Measurements from ENCODE around the gene KRTAP19-6.
"Not testable (repeated sequence)": the region's sequence is repeated elsewhere in the genome, so short reads cannot be mapped to it uniquely, and the experiment has no call there.

Gene KRTAP19-6

DNA sequence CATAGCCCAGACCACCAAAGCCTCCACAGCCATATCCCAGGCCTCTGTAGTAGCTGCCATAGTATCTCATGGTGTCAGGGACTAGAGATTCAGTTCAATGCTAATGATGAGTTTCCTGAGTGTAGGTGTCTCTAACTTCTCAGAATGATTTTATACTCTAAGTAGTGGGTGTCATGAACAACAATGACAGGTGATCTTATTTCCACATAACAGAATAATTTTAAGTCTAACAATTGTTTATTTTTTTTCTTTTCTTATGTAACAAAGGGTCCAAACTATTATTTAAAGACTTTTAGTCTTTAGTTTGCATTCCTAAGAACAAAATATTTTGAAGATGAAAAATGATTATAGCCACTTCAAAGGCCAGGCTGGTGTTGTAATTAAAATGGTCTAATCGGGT, at the start of gene KRTAP19-6:
KRTAP19-6 (minus strand) TSS at position 101 of the 400 bp plus-strand sequence; CDS start at position 70, 31 bp downstream.
- no peak for DNase-seq

DNA sequence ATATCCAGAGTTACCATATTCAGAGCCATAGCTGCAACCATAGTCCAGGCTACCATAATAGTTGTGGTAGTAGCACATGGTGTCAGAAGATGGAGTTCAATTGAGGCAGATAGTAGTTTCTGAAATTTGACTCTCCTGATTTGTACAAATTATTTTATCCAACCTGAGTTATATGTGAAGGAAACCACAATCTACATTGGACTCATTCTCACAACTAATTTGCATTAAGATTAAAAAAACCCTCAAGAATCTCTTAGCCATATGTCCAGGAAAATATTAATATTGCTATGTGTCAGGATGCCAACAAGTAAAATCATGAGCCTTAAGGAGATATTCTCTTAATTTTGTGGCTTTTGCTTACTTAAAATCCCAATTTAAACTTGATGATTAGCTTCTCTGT, 48.6 kb upstream of the KRTAP19-6 start, which contains the start of gene KRTAP22-2:
KRTAP22-2 (minus strand) TSS at position 101 of the 400 bp plus-strand sequence.
- DNase-seq = no peak

- DNase-seq = no peak
Measured at GRCh38 chr21:30582870-30583269, 41.2 kb upstream of the KRTAP19-6 start.

DNA sequence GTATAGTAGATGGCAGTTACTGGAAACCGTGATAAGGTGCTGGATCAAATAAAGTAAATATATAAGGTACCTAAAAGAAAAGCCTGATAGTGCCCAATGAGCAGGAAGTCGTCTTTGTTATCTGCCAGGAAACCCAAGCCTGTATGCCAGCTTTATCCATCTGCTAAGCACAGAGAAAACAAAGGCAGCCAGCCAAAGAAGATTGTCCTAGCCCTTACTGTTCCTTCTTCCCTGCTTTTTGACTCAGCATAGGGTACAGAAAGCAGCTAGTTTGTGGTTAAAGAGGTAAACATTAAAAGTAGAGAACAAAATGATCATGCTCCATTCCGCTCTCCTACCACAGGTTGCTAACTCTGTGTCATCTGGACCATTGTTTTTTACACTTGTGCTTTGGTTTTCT, 38.5 kb upstream of the KRTAP19-6 start:
- DNase-seq = no peak

DNA sequence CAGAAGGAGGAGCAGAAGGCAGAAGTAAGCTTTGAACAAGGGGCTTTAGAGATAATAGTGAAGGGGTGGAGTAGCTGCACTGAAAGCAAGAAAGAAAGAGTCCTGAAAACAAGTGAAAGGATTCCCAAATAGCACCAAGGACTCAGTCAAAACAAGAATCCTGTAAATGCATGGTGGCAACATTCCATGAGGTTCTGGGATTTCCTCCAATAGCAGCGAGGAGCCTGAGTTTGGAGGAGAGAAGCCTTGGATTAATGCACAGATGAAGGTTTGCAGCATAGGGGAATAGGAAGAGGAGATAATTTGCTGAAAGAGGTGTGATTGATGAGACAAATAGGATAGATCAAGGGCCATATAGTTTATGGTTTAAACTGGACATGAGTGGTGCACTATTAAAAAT, 37.7 kb upstream of the KRTAP19-6 start:
- DNase-seq = no peak

- DNase-seq = no peak
Measured at GRCh38 chr21:30577766-30578165, 36.1 kb upstream of the KRTAP19-6 start.

- DNase-seq = no peak
Measured at GRCh38 chr21:30567617-30568016, 26.0 kb upstream of the KRTAP19-6 start.

DNA sequence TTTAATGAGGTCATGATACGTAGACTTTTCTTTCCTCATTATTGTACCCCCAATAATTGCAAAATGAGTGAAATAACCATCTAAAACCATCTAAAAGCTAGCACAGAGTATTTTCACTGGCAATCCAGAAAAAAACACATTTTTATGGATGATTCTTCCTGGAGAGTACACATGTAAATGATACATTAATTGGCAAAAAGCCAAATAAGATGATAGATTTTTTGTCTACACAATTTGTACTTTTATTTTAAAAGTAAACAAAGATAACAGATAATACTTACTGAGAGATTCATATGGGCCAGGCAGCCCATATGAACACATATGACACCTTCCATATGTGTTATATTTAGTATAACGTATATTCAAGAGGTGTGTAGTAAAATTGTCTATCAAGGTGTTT, 22.0 kb upstream of the KRTAP19-6 start:
- no peak for DNase-seq

DNA sequence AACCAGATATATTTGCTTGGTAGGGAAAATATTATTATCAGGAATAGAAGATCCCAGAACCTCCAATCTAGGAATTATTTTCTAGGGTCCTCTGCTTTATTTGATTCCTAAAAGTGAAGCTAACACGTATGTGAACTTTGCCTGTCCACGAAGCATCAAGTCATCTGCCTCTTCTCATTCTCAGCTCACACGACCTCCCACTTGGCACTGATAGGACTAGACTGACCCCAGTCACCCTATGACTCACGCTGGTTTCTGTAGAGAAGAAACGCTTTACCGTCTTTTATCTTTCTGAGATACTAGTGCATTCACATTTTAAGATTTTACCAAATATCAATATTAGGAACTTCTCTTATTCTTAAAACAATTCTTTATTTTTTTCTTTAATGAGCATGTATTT, 21.4 kb upstream of the KRTAP19-6 start:
- no peak for DNase-seq

- DNase-seq = no peak
Measured at GRCh38 chr21:30561957-30562356, 20.3 kb upstream of the KRTAP19-6 start.

DNA sequence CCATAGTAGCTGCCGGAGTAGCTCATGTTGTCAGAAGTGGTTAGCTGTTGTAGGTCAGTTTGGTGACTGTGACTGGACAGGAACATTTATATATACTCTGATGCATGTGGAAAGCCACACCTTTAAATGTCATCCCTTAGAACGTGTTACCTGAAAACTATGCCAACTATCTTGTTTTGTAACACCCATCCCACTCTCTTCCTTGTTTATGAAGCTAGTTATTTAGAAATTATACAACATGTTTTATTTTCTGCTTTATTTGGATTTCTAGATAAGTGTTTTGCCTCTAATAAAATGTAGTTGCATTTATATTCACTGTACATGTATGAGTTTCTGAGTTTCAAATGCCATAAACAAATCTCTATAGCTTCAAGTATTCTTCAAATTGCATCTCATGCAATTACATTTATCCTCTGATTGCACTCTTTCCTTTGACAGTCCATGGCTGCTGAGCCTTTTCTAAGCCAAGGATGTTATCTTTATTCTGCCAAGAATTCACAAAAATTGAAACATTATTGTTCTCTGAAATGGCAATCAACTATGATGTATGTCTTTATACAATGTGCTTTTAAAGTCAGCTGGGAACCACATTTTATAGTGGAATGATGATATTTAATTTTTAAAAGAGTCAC, 19.7 kb upstream of the KRTAP19-6 start, which contains the start of gene KRTAP19-7:
KRTAP19-7 (minus strand) TSS at position 51 of the 632 bp plus-strand sequence; CDS start at position 26, 25 bp downstream.
- DNase-seq = no peak

- no peak for DNase-seq
Measured at GRCh38 chr21:30555095-30555494, 13.4 kb upstream of the KRTAP19-6 start.

GRCh38 chr21:30552782-30553181, 11.1 kb upstream of the KRTAP19-6 start:
- DNase-seq = no peak

DNA sequence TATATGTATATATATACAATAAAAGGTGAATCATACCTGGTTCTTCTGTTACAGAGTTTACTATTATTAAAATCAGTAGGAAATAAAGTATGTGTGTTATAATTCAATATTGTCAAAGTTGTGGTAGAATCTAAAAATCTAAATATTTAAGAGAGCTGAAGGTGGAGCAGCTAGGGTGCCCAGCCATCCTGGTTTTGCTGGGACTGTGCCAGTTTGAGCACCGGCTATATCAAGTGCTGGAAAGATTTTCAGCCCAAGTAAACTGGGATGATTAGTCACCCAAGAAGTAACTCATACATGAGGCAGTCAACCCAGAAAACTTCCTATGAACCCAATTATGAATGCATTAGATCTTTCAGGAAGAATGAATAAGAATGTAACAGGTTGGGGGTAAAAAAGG, 22.8 kb downstream of the KRTAP19-6 start:
- DNase-seq = no peak

DNA sequence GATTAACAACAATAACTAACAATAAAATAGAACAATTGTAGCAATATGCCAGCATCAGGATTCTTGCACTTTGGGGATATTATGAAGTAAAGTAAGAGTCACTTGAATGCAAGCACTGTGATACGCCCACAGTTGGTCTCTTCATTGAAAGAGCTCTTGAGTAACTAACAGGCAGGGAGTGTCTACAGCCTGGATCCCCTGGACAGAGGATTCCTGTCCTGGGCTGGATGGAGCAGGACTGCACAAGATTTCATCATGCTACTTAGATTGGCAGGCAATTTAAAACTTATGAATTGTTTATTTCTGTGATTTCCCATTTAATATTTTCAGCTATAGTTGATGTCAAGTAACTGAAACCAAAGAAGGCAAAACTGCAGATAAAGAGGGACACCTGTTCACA, 26.0 kb downstream of the KRTAP19-6 start:
- DNase-seq = no peak

DNA sequence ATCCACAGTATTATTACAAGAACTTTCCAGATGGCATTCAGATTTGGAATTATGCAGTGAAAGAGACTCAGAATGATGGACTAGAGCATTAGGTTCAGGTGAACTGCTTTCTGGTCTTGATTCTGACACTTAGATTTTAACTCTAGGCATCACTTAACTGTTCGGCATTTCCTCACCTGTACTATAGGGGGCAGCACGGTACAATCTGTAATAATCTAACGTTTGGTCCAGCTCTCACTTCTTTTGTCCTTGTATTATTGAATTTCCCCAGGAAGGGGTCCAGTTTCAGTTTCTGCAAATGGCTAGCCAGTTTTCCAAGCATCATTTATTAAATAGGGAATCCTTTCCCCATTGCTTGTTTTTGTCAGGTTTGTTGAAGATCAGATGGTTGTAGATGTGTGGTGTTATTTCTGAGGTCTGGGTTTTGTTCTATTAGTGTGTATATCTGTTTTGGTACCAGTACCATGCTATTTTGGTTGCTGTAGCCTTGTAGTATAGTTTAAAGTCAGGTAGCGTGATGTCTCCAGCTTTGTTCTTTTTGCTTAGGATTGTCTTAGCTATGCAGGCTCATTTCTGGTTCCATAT, 36.0 kb downstream of the KRTAP19-6 start:
- not testable (repeated sequence) for DNase-seq

DNA sequence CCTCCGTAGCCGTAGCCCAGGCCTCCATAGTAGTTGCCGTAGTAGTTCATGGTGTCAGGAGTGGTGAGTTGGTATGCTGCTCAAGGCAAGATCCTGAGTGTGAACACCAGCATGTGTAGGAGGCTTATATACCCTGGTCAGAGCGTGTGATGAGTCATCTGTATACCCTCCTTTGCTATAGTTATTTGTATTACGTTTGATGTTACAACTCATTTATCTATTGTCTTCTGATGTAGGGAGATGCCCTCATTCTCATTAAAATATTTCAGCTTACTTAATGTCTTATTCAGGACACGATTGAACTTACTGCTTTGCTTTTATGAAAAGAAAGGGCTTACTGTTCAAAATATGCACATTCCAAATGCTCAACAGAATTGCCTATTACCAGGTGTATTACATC, 39.6 kb downstream of the KRTAP19-6 start, which contains the start of gene KRTAP19-5:
KRTAP19-5 (minus strand) TSS at position 101 of the 400 bp plus-strand sequence; CDS start at position 50, 51 bp downstream.
- DNase-seq = no peak

- no peak for DNase-seq
Measured at GRCh38 chr21:30497065-30497464, 44.6 kb downstream of the KRTAP19-6 start, which contains the start of gene KRTAP19-4. Gene KRTAP19-4, minus strand, starts transcription at chr21:30497165. Its CDS starts 55 bp downstream, at chr21:30497110.

DNA sequence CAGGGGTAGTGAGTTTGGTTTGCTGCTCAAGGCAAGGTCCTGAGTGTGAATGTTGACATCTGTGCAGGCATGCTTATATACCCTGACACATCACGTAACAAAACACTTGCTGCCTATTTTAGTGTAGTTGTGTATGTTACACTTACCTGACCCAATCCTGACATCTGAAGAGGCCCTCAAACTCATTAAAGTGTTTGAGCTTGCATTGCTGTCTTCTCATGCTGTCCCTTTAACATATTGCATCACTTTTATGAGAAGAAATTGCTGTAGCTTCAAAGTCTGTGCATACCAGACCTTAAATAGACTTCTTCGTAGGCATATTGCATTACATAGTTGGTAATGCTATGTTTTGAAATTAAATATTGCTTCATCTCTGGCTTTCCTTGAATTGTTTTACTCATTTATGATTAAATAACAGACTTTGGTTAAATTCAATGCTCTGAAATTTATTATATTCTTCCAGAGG, 49.7 kb downstream of the KRTAP19-6 start, which contains the start of gene KRTAP19-3:
KRTAP19-3 (minus strand) TSS at position 51 of the 466 bp plus-strand sequence. CDS start 56 bp downstream, outside the sequence.
- no peak for DNase-seq
